Measurements from ENCODE around the gene FLT1.

The FLT1 gene

GRCh38 chr13:28337166-28338005 is 157.5 kb downstream of the FLT1 start:
- H3K27ac Mint-ChIP-seq = no peak overlapping the region
- H3K36me3 Mint-ChIP-seq (ENCODE audit: insufficient read depth) = no peaks in the 10 kb centered on the region
- no peaks in the 10 kb centered on the region for H3K9me3 Mint-ChIP-seq
- no peak overlapping the region for H3K4me3 Mint-ChIP-seq
- no peaks in the 10 kb centered on the region for H3K4me1 Mint-ChIP-seq (ENCODE audit: low read depth in 2 of 2)
- ATAC-seq (replicated peaks) = no peak
- no peak for DNase-seq
- H3K27me3 Mint-ChIP-seq = peaks cover 19 to 32% of the 10 kb centered on the region in 2 donors

GRCh38 chr13:28336193-28336657 is 158.7 kb downstream of the FLT1 start:
- Mint-ChIP-seq H3K4me1 (ENCODE audit: low read depth in 2 of 2) (no peaks in the 10 kb centered on the region), H3K27ac (no peak overlapping the region), H3K9me3 (no peaks in the 10 kb centered on the region), H3K27me3 (peaks cover 19 to 27% of the 10 kb centered on the region in 2 donors), H3K36me3 (ENCODE audit: insufficient read depth) (no peaks in the 10 kb centered on the region), H3K4me3 (no peak overlapping the region)
- no peak for ATAC-seq (replicated peaks)
- no peak for DNase-seq

GRCh38 chr13:28333204-28333881 is 161.6 kb downstream of the FLT1 start:
- ATAC-seq (replicated peaks) = no peak
- Mint-ChIP-seq H3K27ac (no peak overlapping the region), H3K9me3 (no peaks in the 10 kb centered on the region), H3K4me1 (ENCODE audit: low read depth in 2 of 2) (no peaks in the 10 kb centered on the region), H3K4me3 (no peak overlapping the region), H3K36me3 (ENCODE audit: insufficient read depth) (no peaks in the 10 kb centered on the region), H3K27me3 (peaks cover 9 to 29% of the 10 kb centered on the region in 2 donors)
- DNase-seq = no peak

GRCh38 chr13:28329395-28330158 is 165.4 kb downstream of the FLT1 start:
- Mint-ChIP-seq H3K4me1 (ENCODE audit: low read depth in 2 of 2) (no peaks in the 10 kb centered on the region), H3K27me3 (peaks cover 0 to 20% of the 10 kb centered on the region in 2 donors), H3K4me3 (no peak overlapping the region), H3K36me3 (ENCODE audit: insufficient read depth) (no peaks in the 10 kb centered on the region), H3K27ac (no peak overlapping the region), H3K9me3 (no peaks in the 10 kb centered on the region)
- DNase-seq (no peak), ATAC-seq (replicated peaks) (no peak)

GRCh38 chr13:28328271-28328607 is 166.7 kb downstream of the FLT1 start:
- no peaks in the 10 kb centered on the region for H3K36me3 Mint-ChIP-seq (ENCODE audit: insufficient read depth)
- peaks cover 0 to 28% of the 10 kb centered on the region in 2 donors for H3K27me3 Mint-ChIP-seq
- no peaks in the 10 kb centered on the region for H3K4me1 Mint-ChIP-seq (ENCODE audit: low read depth in 2 of 2)
- ATAC-seq (replicated peaks) (no peak), DNase-seq (no peak)
- H3K4me3 Mint-ChIP-seq = no peak overlapping the region
- no peaks in the 10 kb centered on the region for H3K9me3 Mint-ChIP-seq
- no peak overlapping the region for H3K27ac Mint-ChIP-seq

- no peak for DNase-seq
- H3K4me3 Mint-ChIP-seq = no peak overlapping the region
- no peaks in the 10 kb centered on the region for H3K36me3 Mint-ChIP-seq (ENCODE audit: insufficient read depth)
- H3K4me1 Mint-ChIP-seq (ENCODE audit: low read depth in 2 of 2) = no peaks in the 10 kb centered on the region
- ATAC-seq (replicated peaks) = no peak
- H3K27ac Mint-ChIP-seq = no peak overlapping the region
- peaks cover 0 to 28% of the 10 kb centered on the region in 2 donors for H3K27me3 Mint-ChIP-seq
- H3K9me3 Mint-ChIP-seq = no peaks in the 10 kb centered on the region
These were observed 167.3 kb downstream of the FLT1 start for GRCh38 chr13:28327373-28328270.

GRCh38 chr13:28326056-28326455 is 168.9 kb downstream of the FLT1 start:
- Mint-ChIP-seq H3K4me3 (no peak overlapping the region), H3K27ac (no peak overlapping the region), H3K36me3 (ENCODE audit: insufficient read depth) (no peaks in the 10 kb centered on the region), H3K9me3 (no peaks in the 10 kb centered on the region), H3K4me1 (ENCODE audit: low read depth in 2 of 2) (no peaks in the 10 kb centered on the region), H3K27me3 (peaks cover 0 to 28% of the 10 kb centered on the region in 2 donors)
- ATAC-seq (replicated peaks) (no peak), DNase-seq (no peak)

GRCh38 chr13:28325022-28325421 is 169.9 kb downstream of the FLT1 start:
- H3K27ac Mint-ChIP-seq = no peak overlapping the region
- no peaks in the 10 kb centered on the region for H3K4me1 Mint-ChIP-seq (ENCODE audit: low read depth in 2 of 2)
- no peaks in the 10 kb centered on the region for H3K36me3 Mint-ChIP-seq (ENCODE audit: insufficient read depth)
- ATAC-seq (replicated peaks) = no peak
- DNase-seq = no peak
- no peaks in the 10 kb centered on the region for H3K9me3 Mint-ChIP-seq
- no peak overlapping the region for H3K4me3 Mint-ChIP-seq
- peaks cover 0 to 28% of the 10 kb centered on the region in 2 donors for H3K27me3 Mint-ChIP-seq

- Mint-ChIP-seq H3K4me1 (ENCODE audit: low read depth in 2 of 2) (no peaks in the 10 kb centered on the region), H3K27ac (no peak overlapping the region), H3K4me3 (no peak overlapping the region), H3K27me3 (peaks cover 0 to 23% of the 10 kb centered on the region in 2 donors), H3K36me3 (ENCODE audit: insufficient read depth) (no peaks in the 10 kb centered on the region), H3K9me3 (no peaks in the 10 kb centered on the region)
- DNase-seq (peak; percentile 27 to 38 (median 38)), ATAC-seq (replicated peaks) (peak; percentile 61)
These were observed 170.6 kb downstream of the FLT1 start for GRCh38 chr13:28324181-28324789.

GRCh38 chr13:28322256-28322905 is 172.5 kb downstream of the FLT1 start:
- no peak overlapping the region for H3K27ac Mint-ChIP-seq
- no peaks in the 10 kb centered on the region for H3K36me3 Mint-ChIP-seq (ENCODE audit: insufficient read depth)
- DNase-seq (no peak), ATAC-seq (replicated peaks) (no peak)
- no peaks in the 10 kb centered on the region for H3K4me1 Mint-ChIP-seq (ENCODE audit: low read depth in 2 of 2)
- peaks cover 0 to 14% of the 10 kb centered on the region in 2 donors for H3K27me3 Mint-ChIP-seq
- no peaks in the 10 kb centered on the region for H3K9me3 Mint-ChIP-seq
- no peak overlapping the region for H3K4me3 Mint-ChIP-seq

- no peaks in the 10 kb centered on the region for H3K4me1 Mint-ChIP-seq (ENCODE audit: low read depth in 2 of 2)
- H3K36me3 Mint-ChIP-seq (ENCODE audit: insufficient read depth) = no peaks in the 10 kb centered on the region
These were observed 173.2 kb downstream of the FLT1 start for GRCh38 chr13:28321756-28322155.

GRCh38 chr13:28320884-28321574 is 173.9 kb downstream of the FLT1 start:
- no peak overlapping the region for H3K27ac Mint-ChIP-seq
- no peaks in the 10 kb centered on the region for H3K4me1 Mint-ChIP-seq (ENCODE audit: low read depth in 2 of 2)
- no peaks in the 10 kb centered on the region for H3K36me3 Mint-ChIP-seq (ENCODE audit: insufficient read depth)
- H3K9me3 Mint-ChIP-seq = no peaks in the 10 kb centered on the region
- DNase-seq (no peak), ATAC-seq (replicated peaks) (no peak)
- H3K27me3 Mint-ChIP-seq = peaks cover 0 to 14% of the 10 kb centered on the region in 2 donors
- H3K4me3 Mint-ChIP-seq = no peak overlapping the region

More at GRCh38 chr13:28321756-28322155, 173.2 kb downstream of the FLT1 start:
- no peak for ATAC-seq (replicated peaks)
- no peak for DNase-seq
- no peak overlapping the region for H3K27ac Mint-ChIP-seq
- no peaks in the 10 kb centered on the region for H3K9me3 Mint-ChIP-seq
- H3K4me3 Mint-ChIP-seq = no peak overlapping the region
- H3K27me3 Mint-ChIP-seq = peaks cover 0 to 14% of the 10 kb centered on the region in 2 donors
